B cell (primary cell): Measurements from ENCODE around the gene ABCC1. TPM values are rescaled to one million over a fixed set of nuclear protein-coding genes. Genes with fewer than 3 reads are reported as not detected.

Experiments used
- ATAC-seq: fragments of 200-7000 bp; cut with Tn5 transposase; one replicate; pipeline ENCODE4 v1.10.0; 2021; ENCODE audit warnings: low read depth, mild to moderate bottlenecking, moderate number of reproducible peaks, moderate library complexity
- CTCF ChIA-PET: fragments of 350-600 bp; sonication (Branson Sonifier 250); formaldehyde crosslinking; loops from one replicate; lab custom pipeline; 2021; ENCODE audit warnings: antibody characterized with exemption, inconsistent platforms; lab: Charles Lee
- POLR2A ChIA-PET: fragments of 350-600 bp; sonication (Branson Sonifier 250); formaldehyde crosslinking; loops from one replicate; lab custom pipeline; 2021; ENCODE audit warnings: antibody characterized with exemption; lab: Charles Lee
- DNase-seq: peaks from one replicate; pipeline ENCODE4 v3.0.0; 2013
- H2AFZ ChIP-seq: 2 replicates; pipeline ENCODE4 v1.6.1; 2012; ENCODE audit warnings: mild to moderate bottlenecking, low read depth, low read length; ENCODE audit not compliant: insufficient read depth, poor library complexity, severe bottlenecking
- H3K27ac ChIP-seq, 2 donors: 1 replicate in 1 of 2; 2 replicates in 1 of 2; pipeline ENCODE4 v1.5.1; 2012 to 2013; ENCODE audit warnings: low read length in 2 of 2, mild to moderate bottlenecking in 2 of 2, moderate library complexity in 1 of 2
- H3K27me3 ChIP-seq, 4 experiments: fragments of 200-600 bp in 1 of 4; sonication (generic) in 1 of 4; replicated peaks in 1 of 4; 1 replicate in 2 of 4; 2 replicates in 2 of 4; pipeline versions ENCODE4 v1.6.1 to v1.7.0; 2013 to 2016; ENCODE audit warnings: low read length in 3 of 4, mild to moderate bottlenecking in 2 of 4, mixed read lengths in 1 of 4, moderate library complexity in 1 of 4; ENCODE audit not compliant: insufficient read depth in 4 of 4, control insufficient read depth in 3 of 4; ENCODE audit errors: control extremely low read depth in 1 of 4
- H3K36me3 ChIP-seq, 2 experiments: replicated peaks in 1 of 2; 1 replicate in 1 of 2; 2 replicates in 1 of 2; pipeline versions ENCODE4 v1.6.1 to v1.7.1; 2013; ENCODE audit warnings: low read length in 1 of 2; ENCODE audit not compliant: insufficient read depth in 2 of 2, control insufficient read depth in 1 of 2; ENCODE audit errors: control extremely low read depth in 1 of 2, extremely low read depth in 1 of 2
- H3K4me1 ChIP-seq, 2 donors: fragments of 200-600 bp in 1 of 2; sonication (generic) in 1 of 2; 1 replicate in 1 of 2; 2 replicates in 1 of 2; pipeline versions ENCODE4 v1.5.1 to v1.6.1; 2013 to 2017; ENCODE audit warnings: low read length in 2 of 2; ENCODE audit not compliant: control insufficient read depth in 2 of 2, insufficient read depth in 2 of 2
- H3K4me2 ChIP-seq: replicated peaks from 2 replicates; pipeline ENCODE3; 2012; ENCODE audit warnings: mild to moderate bottlenecking, low read depth, low read length; ENCODE audit not compliant: poor library complexity, severe bottlenecking
- H3K4me3 ChIP-seq, 5 experiments: fragments of 200-600 bp in 1 of 5; sonication (generic) in 1 of 5; 1 replicate in 3 of 5; 2 replicates in 2 of 5; pipeline versions ENCODE4 v1.5.1 to v1.7.0; 2011 to 2016; ENCODE audit warnings: low read length in 4 of 5, mild to moderate bottlenecking in 4 of 5, low read depth in 2 of 5, control low read depth in 1 of 5, moderate library complexity in 1 of 5; ENCODE audit not compliant: insufficient read depth in 1 of 5; ENCODE audit errors: control extremely low read depth in 1 of 5, extremely low read depth in 1 of 5
- H3K79me2 ChIP-seq: fragments of 200-600 bp; sonication (generic); one replicate; pipeline ENCODE4 v1.6.0; 2016; ENCODE audit warnings: low read length; ENCODE audit not compliant: control insufficient read depth, insufficient read depth
- H3K9ac ChIP-seq: fragments of 200-600 bp; sonication (generic); 2 replicates; pipeline ENCODE4 v1.6.1; 2017; ENCODE audit warnings: mild to moderate bottlenecking, low read length, moderate library complexity
- H3K9me3 ChIP-seq, 3 donors: one replicate each; pipeline versions ENCODE4 v1.6.1 to v1.7.1; 2013; ENCODE audit warnings: low read length in 2 of 3; ENCODE audit not compliant: control insufficient read depth in 2 of 3, insufficient read depth in 1 of 3; ENCODE audit errors: control extremely low read depth in 1 of 3
- H4K20me1 ChIP-seq: 2 replicates; pipeline ENCODE4 v1.6.0; 2012; ENCODE audit warnings: mild to moderate bottlenecking, low read length; ENCODE audit not compliant: insufficient read depth, control insufficient read depth, poor library complexity, severe bottlenecking
- H3K27ac Mint-ChIP-seq: one replicate; pipeline ENCODE4 v1.8.0; 2021; ENCODE audit warnings: mixed read lengths
- H3K27me3 Mint-ChIP-seq: one replicate; pipeline ENCODE4 v1.8.0; 2021; ENCODE audit warnings: mixed read lengths
- H3K4me1 Mint-ChIP-seq: one replicate; pipeline ENCODE4 v1.8.0; 2021; ENCODE audit warnings: mixed read lengths
- H3K4me3 Mint-ChIP-seq: one replicate; pipeline ENCODE4 v1.8.0; 2021; ENCODE audit warnings: mixed read lengths
- H3K9me3 Mint-ChIP-seq: one replicate; pipeline ENCODE4 v1.8.0; 2022; ENCODE audit warnings: mixed read lengths; ENCODE audit not compliant: insufficient read depth
- CTCF ChIP-seq: fragments of 200-600 bp; IDR thresholded peaks from one replicate; pipeline ENCODE4 v1.8.0; 2022; ENCODE audit warnings: antibody characterized with exemption, mild to moderate bottlenecking
- EZH2 ChIP-seq: IDR thresholded peaks from 2 replicates; pipeline ENCODE4 v1.6.1; 2012; ENCODE audit warnings: borderline replicate concordance, low read depth, mild to moderate bottlenecking, moderate library complexity, low read length; ENCODE audit not compliant: insufficient read depth, poor library complexity, severe bottlenecking
- WGBS: methylation state at CpG from one replicate; pipeline ENCODE4 v1.1.5; 2013; ENCODE audit warnings: missing lambda C conversion rate; ENCODE audit not compliant: insufficient coverage; 5-methylcytosine and 5-hydroxymethylcytosine counted together
- intact Hi-C: fragments of 100-400 bp; cut with micrococcal nuclease; formaldehyde crosslinking; loops from one replicate; pipeline ENCODE4 v1.10.0; 2022
- polyA plus RNA-seq: library from polyadenylated mRNA; depleted of rRNA; stranded (reverse); fragments of >200 nt; gene quantifications from 2 replicates; pipeline ENCODE4 v1.2.3, GENCODE V29; 2012
- total RNA-seq, 2 donors: library from RNA; stranded (reverse); fragments of 120-200 nt in 1 of 2; gene quantifications; 1 replicate in 1 of 2; 2 replicates in 1 of 2; pipeline versions ENCODE4 v1.2.3 to v1.2.4, GENCODE V29; 2013 to 2022

The ABCC1 gene
- total and polyA plus RNA-seq, 2 donors (not counting 1 experiment from before 2014, with no cell fraction given): 21.8 to 73.0 TPM

- DNase-seq: no peak
- no peak for ATAC-seq
- Mint-ChIP-seq H3K4me3 (no peak overlapping the region), H3K9me3 (no peaks in the 10 kb centered on the region), H3K27ac (peak overlapping the region; percentile 5), H3K27me3 (no peaks in the 10 kb centered on the region), H3K4me1 (peaks cover 25% of the 10 kb centered on the region)
- no peak overlapping the region for H3K4me3 ChIP-seq
- no peak overlapping the region for H2AFZ ChIP-seq
- H4K20me1 ChIP-seq: no peaks in the 10 kb centered on the region
- POLR2A ChIA-PET: no interaction called here
- no peak overlapping the region for H3K4me2 ChIP-seq
- H3K4me1 ChIP-seq: peaks cover 7 to 13% of the 10 kb centered on the region in 2 donors
- peaks cover 46% of the 10 kb centered on the region for H3K79me2 ChIP-seq
- TF ChIP-seq EZH2: no peak
- TF ChIP-seq CTCF: no peak
- CTCF ChIA-PET: no interaction called here
- peaks cover 3 to 66% of the 10 kb centered on the region in 2 experiments for H3K36me3 ChIP-seq
- no peaks in the 10 kb centered on the region for H3K27me3 ChIP-seq
- no peak overlapping the region for H3K9ac ChIP-seq
- H3K9me3 ChIP-seq: no peaks in the 10 kb centered on the region
- intact Hi-C loops: no loop called here
- H3K27ac ChIP-seq: no peak overlapping the region
- WGBS: 90% methylated on average over 6 of the region's 6 CpGs
Observed at GRCh38 chr16:16013812-16014211, 64.4 kb downstream of the ABCC1 start.

- Mint-ChIP-seq H3K4me1 (peaks cover 18% of the 10 kb centered on the region), H3K27ac (no peak overlapping the region), H3K9me3 (no peaks in the 10 kb centered on the region), H3K27me3 (no peaks in the 10 kb centered on the region), H3K4me3 (no peak overlapping the region)
- no peak overlapping the region for H3K4me2 ChIP-seq
- H3K9me3 ChIP-seq: no peaks in the 10 kb centered on the region
- peaks cover 0 to 5% of the 10 kb centered on the region in 2 donors for H3K4me1 ChIP-seq
- no peak overlapping the region for H3K27ac ChIP-seq
- H3K4me3 ChIP-seq: no peak overlapping the region
- DNase-seq: no peak
- H3K9ac ChIP-seq: no peak overlapping the region
- no peak for TF ChIP-seq CTCF
- TF ChIP-seq EZH2: no peak
- H3K27me3 ChIP-seq: no peaks in the 10 kb centered on the region
- ChIA-PET POLR2A (no interaction called here), CTCF (no interaction called here)
- H3K79me2 ChIP-seq: peaks cover 43% of the 10 kb centered on the region
- WGBS: 48% methylated on average over 10 of the region's 14 CpGs
- no peaks in the 10 kb centered on the region for H4K20me1 ChIP-seq
- H3K36me3 ChIP-seq: peaks cover 3 to 69% of the 10 kb centered on the region in 2 experiments
- intact Hi-C loops: no loop called here
- ATAC-seq: no peak
- no peak overlapping the region for H2AFZ ChIP-seq
Observed at GRCh38 chr16:16014329-16015224, 65.2 kb downstream of the ABCC1 start.
